A673 (cell line): ENCODE measurements around the gene OSM. TPM values are rescaled to one million over a fixed set of nuclear protein-coding genes. Genes with fewer than 3 reads are reported as not detected.

Experiments
- Bru-seq: library from RNA; stranded (reverse); fragments of 400-500 nt; gene quantifications from one replicate; lab custom pipeline; 2021; lab: Mats Ljungman, UMichigan
- BruChase-seq, 2 experiments: library from RNA; stranded (reverse); fragments of 400-500 nt; gene quantifications; one replicate each; lab custom pipeline; 2021; lab: Mats Ljungman, UMichigan
- BruUV-seq: library from RNA; stranded (reverse); fragments of 400-500 nt; replicated peaks from 2 replicates; lab custom pipeline; 2021; lab: Mats Ljungman, UMichigan
- CTCF ChIA-PET: fragments of 300-600 bp; sonication (Branson Sonifier 250); formaldehyde crosslinking; loops from one replicate; lab custom pipeline; 2022; ENCODE audit warnings: antibody characterized with exemption; lab: Charles Lee
- POLR2A ChIA-PET: fragments of 300-600 bp; sonication (Branson Sonifier 250); formaldehyde crosslinking; loops from one replicate; lab custom pipeline; 2022; ENCODE audit warnings: antibody characterized with exemption; ENCODE audit not compliant: low non-redundant PET; lab: Charles Lee
- DNase-seq: peaks from one replicate; pipeline ENCODE4 v3.0.0-alpha.2; 2015; ENCODE audit warnings: low spot score
- H3K27ac ChIP-seq: fragments of 200-600 bp; sonication (generic); 2 replicates; pipeline ENCODE4 v1.5.1; 2016; ENCODE audit warnings: mixed run types, low read depth, mild to moderate bottlenecking, mixed read lengths, antibody characterized with exemption, low read length; ENCODE audit not compliant: poor library complexity, severe bottlenecking
- H3K27me3 ChIP-seq: fragments of 200-600 bp; sonication (generic); replicated peaks from 2 replicates; pipeline ENCODE4 v1.6.1; 2017; ENCODE audit warnings: mixed run types, low read depth, mild to moderate bottlenecking, mixed read lengths, antibody characterized with exemption, low read length; ENCODE audit not compliant: insufficient read depth, poor library complexity
- H3K36me3 ChIP-seq: fragments of 200-600 bp; sonication (generic); 2 replicates; pipeline ENCODE4 v1.6.1; 2016; ENCODE audit warnings: mixed run types, mild to moderate bottlenecking, mixed read lengths, antibody characterized with exemption, low read length; ENCODE audit not compliant: insufficient read depth, poor library complexity, severe bottlenecking
- H3K4me1 ChIP-seq: fragments of 200-600 bp; sonication (generic); 2 replicates; pipeline ENCODE4 v1.6.1; 2017; ENCODE audit warnings: mixed run types, mild to moderate bottlenecking, mixed read lengths, antibody characterized with exemption, low read length; ENCODE audit not compliant: insufficient read depth, poor library complexity, severe bottlenecking
- H3K4me3 ChIP-seq: fragments of 200-600 bp; sonication (generic); 2 replicates; pipeline ENCODE4 v1.5.1; 2016; ENCODE audit warnings: low read depth, mixed run types, mild to moderate bottlenecking, mixed read lengths, low read length; ENCODE audit not compliant: poor library complexity, severe bottlenecking
- H3K9me3 ChIP-seq: fragments of 200-600 bp; sonication (generic); 2 replicates; pipeline ENCODE4 v1.6.1; 2016; ENCODE audit warnings: mixed run types, low read depth, mild to moderate bottlenecking, mixed read lengths, antibody characterized with exemption, low read length; ENCODE audit not compliant: poor library complexity, severe bottlenecking
- CTCF ChIP-seq: fragments of 300-800, 200-600 bp; sonication (generic); conservative IDR thresholded peaks from 2 replicates; pipeline ENCODE4 v1.5.1; 2017; ENCODE audit warnings: low read depth, mild to moderate bottlenecking, antibody characterized with exemption, low read length, moderate library complexity, mixed read lengths
- EZH2 ChIP-seq: fragments of 200-600 bp; sonication (generic); IDR thresholded peaks from 2 replicates; pipeline ENCODE4 v1.6.1; 2017; ENCODE audit warnings: borderline replicate concordance, low read depth, mild to moderate bottlenecking, mixed read lengths, antibody characterized with exemption, low read length; ENCODE audit not compliant: poor library complexity, severe bottlenecking
- intact Hi-C: fragments of 100-400 bp; cut with micrococcal nuclease; formaldehyde crosslinking; loops from one replicate; pipeline ENCODE4 v1.10.0; 2022; ENCODE audit not compliant: unreplicated experiment
- long read RNA-seq: library from polyadenylated mRNA; stranded (forward); transcript quantifications from one replicate; pipeline ENCODE4 v2.0.0, GENCODE V29; 2022
- total RNA-seq: library from RNA; stranded (reverse); gene quantifications from 2 replicates; pipeline ENCODE4 v1.2.3, GENCODE V29; 2021

The OSM gene
- total RNA-seq (not detected in 2 replicates), Bru-seq, nascent RNA (not detected), BruChase-seq, experiment 1, labeled RNA remaining after a 2-hour chase (not detected), BruChase-seq, experiment 2, labeled RNA remaining after a 6-hour chase (not detected)
- long read RNA-seq, result 0 reads

- no peak for DNase-seq
- no TSS peak for BruUV-seq
- H3K4me1 ChIP-seq, result no peaks in the 10 kb centered on the region
- no peaks in the 10 kb centered on the region for H3K36me3 ChIP-seq
- CTCF ChIA-PET, result no interaction called here
- H3K27ac ChIP-seq, result no peak within 1 kb of the TSS
- TF ChIP-seq CTCF (no peak), EZH2 (no peak)
- intact Hi-C loops, result no loop called here
- H3K9me3 ChIP-seq, result no peaks in the 10 kb centered on the region
- no peaks in the 10 kb centered on the region for H3K27me3 ChIP-seq
- POLR2A ChIA-PET, result no interaction called here
- H3K4me3 ChIP-seq, result no peak within 1 kb of the TSS
Measured at GRCh38 chr22:30266445-30267381, at the start of gene OSM. Gene OSM (minus strand): TSS chr22:30266851. CDS start chr22:30266799, 52 bp downstream.

GRCh38 chr22:30315962-30316576 is 49.4 kb upstream of the OSM start:
- no peak for TF ChIP-seq CTCF
- TF ChIP-seq EZH2, result no peak
- H3K4me1 ChIP-seq, result no peaks in the 10 kb centered on the region
- ChIA-PET CTCF (no interaction called here), POLR2A (no interaction called here)
- no peak overlapping the region for H3K4me3 ChIP-seq
- no peaks in the 10 kb centered on the region for H3K9me3 ChIP-seq
- no peak overlapping the region for H3K27ac ChIP-seq
- intact Hi-C loops, result no loop called here
- no peaks in the 10 kb centered on the region for H3K27me3 ChIP-seq
- H3K36me3 ChIP-seq, result no peaks in the 10 kb centered on the region
- no peak for DNase-seq
- no TSS peak for BruUV-seq

GRCh38 chr22:30314915-30315314 is 48.3 kb upstream of the OSM start:
- ChIA-PET CTCF (no interaction called here), POLR2A (no interaction called here)
- H3K9me3 ChIP-seq, result no peaks in the 10 kb centered on the region
- no peaks in the 10 kb centered on the region for H3K36me3 ChIP-seq
- no peak for TF ChIP-seq EZH2
- TF ChIP-seq CTCF, result no peak
- no peak overlapping the region for H3K4me3 ChIP-seq
- DNase-seq, result no peak
- no peaks in the 10 kb centered on the region for H3K27me3 ChIP-seq
- no TSS peak for BruUV-seq
- H3K27ac ChIP-seq, result no peak overlapping the region
- intact Hi-C loops, result no loop called here
- H3K4me1 ChIP-seq, result no peaks in the 10 kb centered on the region
